CD4-positive, alpha-beta T cell (primary cell): ENCODE measurements around the gene OR8G1. TPM values are rescaled to one million over a fixed set of nuclear protein-coding genes. Genes with fewer than 3 reads are reported as not detected.

Experiments used
- ATAC-seq: fragments of 200-7000 bp; cut with Tn5 transposase; one replicate; pipeline ENCODE4 v1.10.0; 2022; ENCODE audit warnings: mild to moderate bottlenecking; ENCODE audit not compliant: poor library complexity
- CTCF ChIA-PET: fragments of 350-600 bp; sonication (Branson Sonifier 250); formaldehyde crosslinking; loops from one replicate; lab custom pipeline; 2021; ENCODE audit warnings: antibody characterized with exemption, inconsistent platforms; lab: Charles Lee
- POLR2A ChIA-PET: fragments of 350-600 bp; sonication (Branson Sonifier 250); formaldehyde crosslinking; loops from one replicate; lab custom pipeline; 2021; ENCODE audit warnings: antibody characterized with exemption, inconsistent platforms; lab: Charles Lee
- DNase-seq, 14 experiments: peaks; one replicate each; pipeline ENCODE4 v3.0.0-alpha.2; 2013 to 2020; ENCODE audit warnings: mixed read lengths in 2 of 14
- H3K27ac ChIP-seq, 2 donors: one replicate each; pipeline versions ENCODE4 v1.5.1 to v1.7.0; 2013; ENCODE audit warnings: low read length in 2 of 2, low read depth in 1 of 2, mild to moderate bottlenecking in 1 of 2
- H3K27me3 ChIP-seq, 2 experiments: 1 replicate in 1 of 2; 2 replicates in 1 of 2; pipeline versions ENCODE4 v1.6.1 to v1.7.0; 2013; ENCODE audit warnings: low read length in 2 of 2, control low read depth in 1 of 2, mild to moderate bottlenecking in 1 of 2, moderate library complexity in 1 of 2; ENCODE audit not compliant: insufficient read depth in 2 of 2, control insufficient read depth in 1 of 2
- H3K36me3 ChIP-seq: one replicate; pipeline ENCODE4 v1.6.1; 2013; ENCODE audit warnings: low read length, control low read depth; ENCODE audit not compliant: insufficient read depth
- H3K4me1 ChIP-seq: one replicate; pipeline ENCODE4 v1.6.1; 2013; ENCODE audit warnings: low read length, control low read depth; ENCODE audit not compliant: insufficient read depth
- H3K4me3 ChIP-seq: one replicate; pipeline ENCODE4 v1.5.1; 2013; ENCODE audit warnings: mild to moderate bottlenecking, low read length, moderate library complexity
- H3K9me3 ChIP-seq, 2 experiments: 1 replicate in 1 of 2; 2 replicates in 1 of 2; pipeline versions ENCODE4 v1.6.1 to v1.7.0; 2013; ENCODE audit warnings: low read length in 2 of 2, mild to moderate bottlenecking in 2 of 2, control low read depth in 1 of 2, moderate library complexity in 1 of 2; ENCODE audit not compliant: control insufficient read depth in 1 of 2, insufficient read depth in 1 of 2
- H3K27ac Mint-ChIP-seq: one replicate; pipeline ENCODE4 v1.8.0; 2020; ENCODE audit warnings: mixed read lengths
- H3K27me3 Mint-ChIP-seq: one replicate; pipeline ENCODE4 v1.8.0; 2021; ENCODE audit warnings: mixed read lengths
- H3K36me3 Mint-ChIP-seq: one replicate; pipeline ENCODE4 v1.8.0; 2021; ENCODE audit warnings: low read depth, mixed read lengths
- H3K4me1 Mint-ChIP-seq: one replicate; pipeline ENCODE4 v1.8.0; 2021; ENCODE audit warnings: low read depth, mixed read lengths
- H3K4me3 Mint-ChIP-seq: one replicate; pipeline ENCODE4 v1.8.0; 2020; ENCODE audit warnings: mild to moderate bottlenecking, mixed read lengths
- H3K9me3 Mint-ChIP-seq: one replicate; pipeline ENCODE4 v1.8.0; 2020; ENCODE audit warnings: mixed read lengths
- intact Hi-C, 2 experiments: fragments of 100-400 bp; cut with DNase I in 1 of 2; cut with micrococcal nuclease in 1 of 2; formaldehyde crosslinking; loops; one replicate each; pipeline versions ENCODE4 v1.15.1 to v1.9.0; 2023 to 2025; cut with DNase I, micrococcal nuclease
- total RNA-seq, 174 experiments: library from RNA in 2 of 174; stranded (reverse) in 2 of 174; gene quantifications; one replicate each; pipeline ENCODE4 v1.2.3 and lab custom pipeline; 2021 to 2026
- TF ChIP-seq, protein P1 (sequence below): fragments of 200-600 bp; IDR thresholded peaks from one replicate; pipeline ENCODE4 v1.8.0; 2022; ENCODE audit warnings: antibody characterized with exemption, mild to moderate bottlenecking

The OR8G1 gene
- total RNA-seq, 2 experiments from 2014 or later: not detected

DNA sequence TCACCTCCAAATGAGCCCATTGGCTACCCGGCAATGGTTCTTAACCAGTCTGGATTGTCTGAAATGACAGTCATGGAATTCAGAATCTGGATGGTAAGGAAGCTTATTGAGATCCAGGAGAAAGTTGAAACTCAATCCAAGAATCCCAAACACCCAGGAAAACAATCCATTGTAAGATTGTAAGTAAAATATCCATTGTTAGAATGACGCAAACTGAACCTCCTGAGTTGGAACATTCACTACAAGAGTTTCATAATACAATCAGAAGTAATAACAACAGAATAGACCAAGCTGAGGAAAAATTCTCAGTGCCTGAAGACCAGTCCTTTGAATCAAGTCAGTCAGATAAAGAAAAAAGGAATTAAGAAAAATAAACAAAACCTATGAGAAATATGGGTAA is 37.4 kb downstream of the OR8G1 start:
- Mint-ChIP-seq H3K36me3 (no peaks in the 10 kb centered on the region), H3K9me3 (peaks cover 6% of the 10 kb centered on the region), H3K27ac (no peak overlapping the region), H3K27me3 (no peaks in the 10 kb centered on the region), H3K4me1 (no peaks in the 10 kb centered on the region), H3K4me3 (no peak overlapping the region)
- Histone ChIP-seq H3K27me3 (no peaks in the 10 kb centered on the region), H3K36me3 (no peaks in the 10 kb centered on the region), H3K27ac (no peak overlapping the region), H3K4me3 (no peak overlapping the region), H3K4me1 (no peaks in the 10 kb centered on the region), H3K9me3 (peaks cover 0 to 9% of the 10 kb centered on the region in 2 experiments)
- ATAC-seq (no peak), DNase-seq (no peak)
- intact Hi-C loops: no loop called here
- ChIA-PET POLR2A (no interaction called here), CTCF (no interaction called here)
- TF ChIP-seq, protein P1, sequence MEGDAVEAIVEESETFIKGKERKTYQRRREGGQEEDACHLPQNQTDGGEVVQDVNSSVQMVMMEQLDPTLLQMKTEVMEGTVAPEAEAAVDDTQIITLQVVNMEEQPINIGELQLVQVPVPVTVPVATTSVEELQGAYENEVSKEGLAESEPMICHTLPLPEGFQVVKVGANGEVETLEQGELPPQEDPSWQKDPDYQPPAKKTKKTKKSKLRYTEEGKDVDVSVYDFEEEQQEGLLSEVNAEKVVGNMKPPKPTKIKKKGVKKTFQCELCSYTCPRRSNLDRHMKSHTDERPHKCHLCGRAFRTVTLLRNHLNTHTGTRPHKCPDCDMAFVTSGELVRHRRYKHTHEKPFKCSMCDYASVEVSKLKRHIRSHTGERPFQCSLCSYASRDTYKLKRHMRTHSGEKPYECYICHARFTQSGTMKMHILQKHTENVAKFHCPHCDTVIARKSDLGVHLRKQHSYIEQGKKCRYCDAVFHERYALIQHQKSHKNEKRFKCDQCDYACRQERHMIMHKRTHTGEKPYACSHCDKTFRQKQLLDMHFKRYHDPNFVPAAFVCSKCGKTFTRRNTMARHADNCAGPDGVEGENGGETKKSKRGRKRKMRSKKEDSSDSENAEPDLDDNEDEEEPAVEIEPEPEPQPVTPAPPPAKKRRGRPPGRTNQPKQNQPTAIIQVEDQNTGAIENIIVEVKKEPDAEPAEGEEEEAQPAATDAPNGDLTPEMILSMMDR: no peak

DNA sequence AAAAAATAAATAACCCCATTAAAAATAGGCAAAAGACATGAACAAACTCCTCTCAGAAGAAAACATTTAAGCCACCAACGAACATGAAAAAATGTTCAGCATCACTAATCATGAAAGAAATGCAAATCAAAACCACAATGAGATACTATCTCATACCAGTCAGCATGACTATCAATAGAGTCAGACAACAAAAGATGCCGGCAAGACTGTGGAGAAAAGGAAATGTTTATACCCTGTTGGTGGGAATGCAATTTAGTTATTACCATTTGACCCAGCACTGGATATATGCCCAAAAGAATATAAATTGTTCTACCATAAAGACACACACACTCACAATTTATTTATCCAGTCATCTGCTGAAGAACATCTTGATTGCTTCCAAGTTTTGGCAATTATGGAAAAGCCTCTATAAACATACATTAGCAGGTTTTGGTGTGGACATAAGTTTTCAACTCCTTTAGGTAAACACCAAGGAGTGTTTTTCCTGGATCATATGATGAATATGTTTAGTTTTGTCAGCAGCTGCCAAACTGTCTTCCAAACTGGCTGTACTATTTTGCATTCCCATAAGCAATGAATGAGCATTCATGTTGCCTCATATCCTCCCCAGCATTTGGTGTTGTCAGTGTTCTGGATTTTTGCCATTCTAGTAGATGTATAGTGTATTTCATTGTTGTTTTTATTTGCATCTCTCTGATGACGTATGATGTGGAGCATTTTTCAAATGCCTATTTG is 44.9 kb downstream of the OR8G1 start:
- intact Hi-C loops: no loop called here
- Mint-ChIP-seq H3K9me3 (peaks cover 5% of the 10 kb centered on the region), H3K4me3 (no peak overlapping the region), H3K27ac (no peak overlapping the region), H3K27me3 (no peaks in the 10 kb centered on the region), H3K4me1 (no peaks in the 10 kb centered on the region), H3K36me3 (no peaks in the 10 kb centered on the region)
- DNase-seq: no peak
- TF ChIP-seq, protein P1: no peak
- Histone ChIP-seq H3K9me3 (no peaks in the 10 kb centered on the region), H3K27me3 (no peaks in the 10 kb centered on the region), H3K4me3 (no peak overlapping the region), H3K27ac (no peak overlapping the region), H3K4me1 (no peaks in the 10 kb centered on the region), H3K36me3 (no peaks in the 10 kb centered on the region)
- ATAC-seq: no peak
- ChIA-PET POLR2A (no interaction called here), CTCF (no interaction called here)

DNA sequence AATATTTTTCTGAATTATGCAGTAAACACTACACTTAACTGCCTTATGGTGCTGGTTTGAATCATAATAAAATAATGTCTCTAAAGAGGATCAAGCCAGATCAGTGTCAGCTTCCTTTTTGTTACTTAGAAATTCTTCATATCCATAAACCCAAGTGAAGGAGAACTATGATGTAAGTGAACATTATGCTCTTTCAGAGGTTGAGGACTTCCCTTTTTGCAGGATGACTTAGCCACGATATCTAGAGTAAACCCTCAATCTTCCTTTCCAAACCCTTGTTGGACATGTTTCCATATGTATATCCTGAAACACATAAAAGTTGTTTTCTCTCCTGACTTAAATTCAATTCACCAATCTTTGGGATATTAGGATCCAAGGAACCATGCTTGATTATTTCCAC is 53.8 kb downstream of the OR8G1 start:
- Mint-ChIP-seq H3K4me3 (no peak overlapping the region), H3K36me3 (no peaks in the 10 kb centered on the region), H3K9me3 (peaks cover 6% of the 10 kb centered on the region), H3K4me1 (no peaks in the 10 kb centered on the region), H3K27ac (no peak overlapping the region), H3K27me3 (peaks cover 5% of the 10 kb centered on the region)
- DNase-seq: no peak
- no peak overlapping the region for H3K4me3 ChIP-seq
- H3K27me3 ChIP-seq: peaks cover 0 to 5% of the 10 kb centered on the region in 2 experiments
- H3K4me1 ChIP-seq: no peaks in the 10 kb centered on the region
- POLR2A ChIA-PET: no interaction called here
- CTCF ChIA-PET: no interaction called here
- intact Hi-C loops: no loop called here
- TF ChIP-seq, protein P1: no peak
- ATAC-seq: no peak
- no peak overlapping the region for H3K27ac ChIP-seq
- no peaks in the 10 kb centered on the region for H3K36me3 ChIP-seq
- H3K9me3 ChIP-seq: no peaks in the 10 kb centered on the region
